ENCODE results near the gene MICU1. TPM values are rescaled to one million over a fixed set of nuclear protein-coding genes. Genes with fewer than 3 reads are reported as not detected.
A peak's percentile ranks its signal among the peaks of the same experiment; 100 is the strongest.
"Not testable (repeated sequence)": the region's sequence is repeated elsewhere in the genome, so short reads cannot be mapped to it uniquely, and the experiment has no call there.

MICU1 gene
- total RNA-seq, 1 experiment from 2014 or later, result 83.2 TPM

DNA sequence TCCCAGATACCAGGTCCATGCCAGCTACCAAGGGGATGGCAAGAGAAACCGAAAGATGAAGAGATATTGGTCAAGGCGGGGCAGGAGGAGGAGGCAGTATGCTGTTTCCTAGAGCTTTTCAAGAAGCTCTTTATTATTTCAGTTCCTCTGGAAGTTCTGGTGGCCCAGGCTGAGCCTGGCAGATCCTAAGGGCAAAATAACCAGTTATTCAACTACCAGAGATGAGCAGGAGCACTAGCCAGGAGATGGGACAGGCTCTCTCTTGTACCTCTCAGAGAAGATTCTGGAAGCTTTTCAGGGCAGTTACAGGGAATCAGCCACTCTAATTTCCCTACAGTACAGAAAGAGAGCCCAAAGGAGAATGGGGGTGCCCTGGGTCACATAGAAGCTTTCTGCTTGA is 276.4 kb downstream of the MICU1 start:
- DNase-seq (ENCODE audit: low read depth), result no peak
- in situ Hi-C loops (cut with HindIII; ENCODE audit: low pct_unique_long_range_greater_than_20kb, low sequenced_read_pairs), result no loop called here

DNA sequence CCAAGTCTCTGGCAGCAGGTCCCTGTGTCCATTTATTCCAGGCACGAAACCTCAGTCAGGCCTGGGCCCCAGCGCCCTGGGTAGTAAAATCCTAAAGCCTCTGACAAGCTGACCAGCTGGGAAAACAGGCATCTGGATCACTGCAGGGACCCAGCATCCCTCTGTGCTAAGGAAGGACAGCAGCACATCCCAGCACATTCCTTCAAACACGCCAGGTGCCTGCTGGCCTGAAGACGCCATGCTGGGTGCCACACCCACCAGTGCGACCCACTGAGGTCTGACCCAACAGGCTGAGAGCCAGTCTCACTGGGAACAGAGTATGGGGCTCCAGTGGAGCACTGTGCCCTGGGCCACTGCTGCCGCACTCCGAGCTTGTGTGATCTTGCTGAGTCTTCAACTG is 277.6 kb downstream of the MICU1 start:
- no peak for DNase-seq (ENCODE audit: low read depth)
- in situ Hi-C loops (cut with HindIII; ENCODE audit: low pct_unique_long_range_greater_than_20kb, low sequenced_read_pairs), result no loop called here

DNA sequence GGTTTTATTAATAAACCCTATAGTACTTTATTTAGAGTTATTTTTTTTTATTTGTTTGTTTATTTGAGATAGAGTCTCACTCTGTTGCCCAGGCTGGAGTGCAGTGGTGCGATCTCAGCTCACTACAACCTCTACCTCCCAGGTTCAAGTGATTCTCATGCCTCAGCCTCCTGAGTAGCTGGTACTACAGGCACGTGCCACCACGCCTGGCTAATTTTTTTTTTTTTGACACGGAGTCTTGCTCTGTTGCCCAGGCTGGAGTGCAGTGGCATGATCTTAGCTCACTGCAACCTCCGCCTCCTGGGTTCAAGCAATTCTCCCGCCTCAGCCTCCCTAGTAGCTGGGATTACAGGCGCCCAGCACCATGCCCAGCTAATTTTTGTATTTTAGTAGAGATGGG is 279.8 kb downstream of the MICU1 start:
- DNase-seq (ENCODE audit: low read depth); in situ Hi-C loops (cut with HindIII; ENCODE audit: low pct_unique_long_range_greater_than_20kb, low sequenced_read_pairs): not testable (repeated sequence)

DNA sequence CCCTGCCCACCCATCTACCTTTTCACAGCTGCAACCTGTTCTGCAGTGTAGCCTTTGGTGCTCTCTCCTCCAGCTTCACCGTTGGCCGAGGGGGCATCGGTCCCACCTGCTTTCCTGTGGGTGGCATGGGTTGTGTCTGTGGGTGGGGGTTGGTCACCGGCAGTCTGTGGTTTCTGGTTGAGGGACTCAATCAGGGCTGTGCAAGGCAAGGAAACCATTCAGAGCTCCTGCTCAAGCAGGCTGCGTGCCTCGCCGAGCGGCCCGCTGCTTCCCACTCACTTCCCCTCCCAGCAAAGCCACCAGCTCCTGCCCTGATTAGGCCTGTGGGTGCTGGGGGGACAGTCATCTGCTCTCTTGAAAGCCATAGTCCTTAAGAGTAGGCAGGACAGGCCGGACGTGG is 280.9 kb downstream of the MICU1 start:
- DNase-seq (ENCODE audit: low read depth), result no peak
- in situ Hi-C loops (cut with HindIII; ENCODE audit: low pct_unique_long_range_greater_than_20kb, low sequenced_read_pairs), result no loop called here

DNA sequence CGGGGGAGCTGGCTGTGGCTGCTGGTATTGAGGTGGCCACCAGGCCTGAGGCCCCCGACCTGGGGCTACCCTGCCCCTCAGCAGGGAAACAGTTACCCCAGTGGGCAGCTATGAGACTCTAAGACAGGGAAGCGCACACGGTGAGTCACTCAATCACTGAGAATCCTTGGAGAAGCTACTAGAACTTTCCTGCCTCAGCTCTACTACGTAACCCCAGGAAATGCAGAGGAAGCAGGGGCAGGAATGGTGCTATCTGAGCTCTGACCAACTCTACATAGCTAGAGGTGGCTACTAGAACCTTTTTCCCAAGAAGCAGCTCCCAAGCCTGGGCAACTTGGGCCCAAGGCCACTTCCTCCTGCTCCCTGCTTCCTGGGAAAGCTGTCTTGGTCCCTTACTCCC is 283.0 kb downstream of the MICU1 start:
- in situ Hi-C loops (cut with HindIII; ENCODE audit: low pct_unique_long_range_greater_than_20kb, low sequenced_read_pairs), result no loop called here
- no peak for DNase-seq (ENCODE audit: low read depth)

DNA sequence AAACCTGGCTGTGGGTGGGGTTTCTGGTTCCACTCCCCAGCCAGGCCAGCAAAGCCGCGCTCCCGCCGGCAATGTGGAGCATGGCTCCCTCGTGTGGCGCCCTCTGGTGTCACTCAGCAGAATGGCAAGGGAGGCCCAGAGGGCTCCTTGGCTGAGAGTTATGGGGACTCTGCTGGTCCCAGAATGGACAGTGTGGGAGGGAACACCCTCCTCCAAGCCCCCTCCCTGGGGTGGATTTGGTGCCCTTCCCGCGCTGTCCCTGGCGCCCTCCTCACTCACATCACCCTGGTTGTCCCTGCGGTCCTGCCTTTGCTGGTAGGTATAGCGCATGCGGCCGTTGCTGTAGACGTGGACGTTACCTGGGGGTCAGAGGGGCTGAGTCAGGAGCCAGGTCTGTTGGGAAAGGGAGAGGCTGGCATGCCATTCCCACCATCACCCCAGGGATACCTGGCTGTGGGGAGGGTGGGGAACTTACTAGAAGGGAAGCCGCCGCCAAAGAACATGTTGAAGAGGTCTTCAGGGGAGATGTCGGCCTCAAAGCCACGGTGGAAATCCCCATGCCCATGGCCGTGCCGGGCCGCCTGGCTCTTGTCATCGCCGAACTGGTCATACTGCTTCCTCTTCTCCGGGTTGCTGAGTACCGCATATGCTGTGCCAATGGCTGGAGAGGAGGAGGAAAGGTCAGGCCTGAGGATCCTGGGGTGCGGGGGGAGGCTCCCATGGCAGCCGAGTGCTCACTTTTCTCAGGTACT is 285.2 kb downstream of the MICU1 start:
- DNase-seq (ENCODE audit: low read depth), result no peak
- in situ Hi-C loops (cut with HindIII; ENCODE audit: low pct_unique_long_range_greater_than_20kb, low sequenced_read_pairs), result no loop called here

DNA sequence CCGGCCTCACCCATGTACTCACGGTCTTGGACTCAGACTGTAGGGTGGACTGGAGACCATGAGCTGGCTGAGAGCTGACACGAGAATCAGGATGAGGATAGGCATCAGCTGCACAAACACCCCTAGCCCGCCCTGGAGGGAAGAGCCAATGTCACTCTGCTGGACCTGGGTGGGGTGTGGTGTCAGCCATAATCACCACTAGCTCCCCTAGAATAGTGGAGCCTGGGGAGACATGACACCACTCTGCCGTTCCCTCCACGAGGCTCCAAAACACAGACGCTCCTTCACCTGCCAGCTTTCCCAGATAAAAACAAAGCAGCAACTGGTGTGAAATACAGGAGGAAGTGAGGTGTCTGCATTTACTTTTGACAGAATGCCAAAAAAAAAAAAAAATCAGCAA is 287.7 kb downstream of the MICU1 start:
- no peak for DNase-seq (ENCODE audit: low read depth)
- in situ Hi-C loops (cut with HindIII; ENCODE audit: low pct_unique_long_range_greater_than_20kb, low sequenced_read_pairs), result no loop called here

DNA sequence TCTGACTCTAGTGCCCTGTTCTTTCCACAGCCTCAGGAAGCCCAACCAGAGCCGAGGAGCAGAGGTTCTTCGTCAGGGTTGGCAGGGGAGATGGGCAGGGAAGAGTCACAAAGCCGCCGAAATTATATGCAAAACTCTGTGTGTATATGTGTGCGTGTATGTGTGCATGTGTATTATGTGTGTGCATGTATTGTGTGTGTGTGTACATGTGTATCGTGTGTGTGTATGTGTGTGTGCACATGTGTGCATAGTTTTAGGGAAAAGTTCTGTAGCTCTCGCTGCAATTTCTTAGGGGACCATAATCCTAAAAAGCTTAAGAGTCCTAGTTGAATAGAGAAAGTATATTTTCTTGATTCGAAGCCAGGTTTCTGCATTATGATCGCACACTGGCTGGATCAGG is 288.2 kb downstream of the MICU1 start:
- in situ Hi-C loops (cut with HindIII; ENCODE audit: low pct_unique_long_range_greater_than_20kb, low sequenced_read_pairs), result no loop called here

DNA sequence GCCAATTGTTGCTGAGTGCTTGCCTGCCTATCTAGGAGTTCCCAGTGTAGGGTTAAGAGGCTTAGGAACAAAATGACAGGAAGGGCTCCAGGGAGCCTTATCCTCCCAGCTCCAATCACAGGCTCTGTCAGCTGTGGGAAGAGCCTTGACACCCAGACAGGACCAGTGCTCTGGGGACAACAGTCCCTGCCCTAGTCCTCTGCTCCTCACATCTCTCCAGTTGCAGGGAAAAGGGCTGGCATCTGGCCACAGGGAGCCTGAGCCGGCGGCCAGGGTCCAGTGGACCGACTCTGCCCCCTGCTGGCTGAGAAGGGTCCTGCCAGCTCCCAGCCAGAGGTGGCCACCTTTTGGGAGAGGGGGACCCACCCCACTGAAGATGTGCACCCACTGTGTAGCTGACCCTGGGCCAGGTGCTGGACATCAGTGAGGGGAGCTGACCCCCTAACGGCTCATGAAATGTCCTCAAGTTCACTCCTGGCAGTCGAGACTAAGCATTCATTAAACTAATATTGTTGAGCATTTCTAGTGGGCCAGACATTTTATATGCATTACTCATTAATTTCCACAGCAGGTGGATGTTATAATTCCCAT is 288.7 kb downstream of the MICU1 start:
- in situ Hi-C loops (cut with HindIII; ENCODE audit: low pct_unique_long_range_greater_than_20kb, low sequenced_read_pairs), result no loop called here
- peak; percentile 70 for DNase-seq (ENCODE audit: low read depth)

More for the DNA sequence above, 288.2 kb downstream of the MICU1 start:
- DNase-seq (ENCODE audit: low read depth), result no peak

DNA sequence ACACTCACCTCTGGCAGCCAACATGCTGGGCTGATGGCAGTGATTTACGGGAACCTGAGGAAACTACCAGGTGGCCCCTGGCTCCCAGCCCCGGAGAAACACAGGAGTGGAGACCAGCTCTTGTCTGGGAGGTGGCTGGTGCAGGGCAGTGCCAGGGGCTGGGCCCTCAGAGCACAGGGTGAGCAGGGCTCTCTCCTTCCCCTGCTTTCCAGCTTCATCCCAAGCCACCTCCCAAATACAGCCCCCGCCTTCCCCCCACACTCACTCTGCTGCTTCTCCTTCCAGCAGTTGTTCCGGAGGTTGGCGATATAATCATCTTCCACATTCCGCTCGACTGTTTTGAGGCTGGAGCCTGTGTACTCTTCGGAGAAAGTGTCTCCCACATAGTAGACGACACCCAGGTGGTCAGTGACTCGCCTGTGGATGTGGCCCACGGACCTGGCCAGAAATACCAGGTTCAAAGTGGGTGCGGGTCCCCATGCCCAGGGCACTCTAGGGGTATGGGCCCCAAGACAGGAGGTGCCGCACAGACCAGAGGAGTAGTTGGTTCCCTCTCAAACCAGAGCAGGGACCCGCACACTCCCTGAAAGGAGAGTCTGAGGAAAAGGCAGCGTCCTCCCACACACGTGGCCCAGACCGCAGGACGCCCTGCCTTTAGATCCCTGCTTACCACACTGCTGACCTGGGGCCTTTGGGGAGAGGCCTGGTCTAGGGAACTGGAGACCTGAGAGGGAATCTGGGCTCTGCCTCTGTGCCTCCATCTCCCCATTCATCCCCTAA is 289.4 kb downstream of the MICU1 start:
- in situ Hi-C loops (cut with HindIII; ENCODE audit: low pct_unique_long_range_greater_than_20kb, low sequenced_read_pairs), result no loop called here
- no peak for DNase-seq (ENCODE audit: low read depth)

DNA sequence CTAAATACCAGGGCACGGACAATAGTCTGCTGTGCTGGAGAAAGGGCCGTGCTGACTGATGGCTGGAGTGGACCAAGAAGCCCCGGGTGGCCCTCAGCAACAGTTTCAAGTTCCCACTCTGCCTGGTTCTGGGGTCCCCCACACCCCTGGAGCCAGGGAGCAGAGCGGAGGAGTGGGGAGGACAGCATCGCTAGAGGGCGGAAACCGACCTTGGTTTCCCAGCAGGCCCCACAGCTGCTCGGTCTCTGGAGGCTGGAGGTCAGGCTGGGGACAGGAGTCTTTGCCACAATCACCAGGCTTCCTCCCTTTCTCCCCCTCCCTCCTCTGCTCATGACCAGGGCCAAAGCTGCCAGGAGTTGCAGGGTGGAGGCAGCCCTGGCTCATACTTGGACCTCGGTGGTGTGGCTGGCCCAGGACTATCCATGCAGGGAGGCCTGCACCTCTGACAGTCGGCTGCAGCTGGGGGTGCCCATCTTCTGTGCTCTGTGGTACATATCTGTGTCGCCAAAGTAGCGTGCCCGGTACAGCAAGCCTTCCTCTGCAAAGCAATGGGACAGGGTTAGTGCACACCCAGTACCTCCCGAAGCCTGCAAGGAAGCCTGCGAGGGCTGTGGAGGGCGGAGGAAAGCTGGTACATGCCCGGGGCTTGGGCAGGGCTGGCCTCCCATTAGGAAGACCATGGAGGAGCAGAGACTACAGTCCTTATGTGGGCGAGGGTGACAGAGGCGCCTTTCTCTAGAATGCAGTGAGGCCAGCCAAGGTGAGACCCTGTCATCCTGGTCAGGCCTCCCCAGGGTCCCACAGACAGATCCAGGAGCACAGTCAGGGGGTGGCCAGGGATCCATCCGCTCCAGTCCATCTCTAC is 290.3 kb downstream of the MICU1 start:
- in situ Hi-C loops (cut with HindIII; ENCODE audit: low pct_unique_long_range_greater_than_20kb, low sequenced_read_pairs), result no loop called here
- DNase-seq (ENCODE audit: low read depth), result peak; percentile 49

DNA sequence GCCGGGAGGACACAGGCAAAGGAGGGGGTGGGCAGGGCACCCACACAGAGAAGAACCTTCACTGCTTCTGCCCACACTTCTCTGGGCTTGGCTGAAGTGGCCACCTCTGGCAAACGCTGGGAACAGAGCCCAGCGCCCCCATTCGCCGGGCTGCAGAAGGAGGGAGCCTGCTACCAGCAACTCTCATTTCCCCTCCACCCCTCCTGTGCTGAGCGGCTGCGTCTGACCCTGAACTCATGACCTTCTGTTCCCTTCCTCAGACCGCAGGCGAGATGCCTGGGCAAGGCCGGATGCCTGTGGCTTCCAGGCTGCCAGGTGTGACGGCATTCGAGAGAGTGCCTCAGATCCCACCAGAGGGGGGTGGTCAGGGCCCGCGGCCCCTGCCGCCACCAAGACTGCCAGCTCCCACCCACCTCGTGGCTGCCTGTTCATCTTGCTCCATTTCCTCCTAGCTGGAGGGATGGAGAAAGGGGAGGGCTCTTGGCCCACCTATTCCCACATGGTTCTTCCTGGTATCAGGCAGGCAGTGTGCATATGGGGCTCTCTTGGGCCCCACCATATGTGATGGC is 291.0 kb downstream of the MICU1 start:
- in situ Hi-C loops (cut with HindIII; ENCODE audit: low pct_unique_long_range_greater_than_20kb, low sequenced_read_pairs), result no loop called here
- peak; percentile 85 for DNase-seq (ENCODE audit: low read depth)

DNA sequence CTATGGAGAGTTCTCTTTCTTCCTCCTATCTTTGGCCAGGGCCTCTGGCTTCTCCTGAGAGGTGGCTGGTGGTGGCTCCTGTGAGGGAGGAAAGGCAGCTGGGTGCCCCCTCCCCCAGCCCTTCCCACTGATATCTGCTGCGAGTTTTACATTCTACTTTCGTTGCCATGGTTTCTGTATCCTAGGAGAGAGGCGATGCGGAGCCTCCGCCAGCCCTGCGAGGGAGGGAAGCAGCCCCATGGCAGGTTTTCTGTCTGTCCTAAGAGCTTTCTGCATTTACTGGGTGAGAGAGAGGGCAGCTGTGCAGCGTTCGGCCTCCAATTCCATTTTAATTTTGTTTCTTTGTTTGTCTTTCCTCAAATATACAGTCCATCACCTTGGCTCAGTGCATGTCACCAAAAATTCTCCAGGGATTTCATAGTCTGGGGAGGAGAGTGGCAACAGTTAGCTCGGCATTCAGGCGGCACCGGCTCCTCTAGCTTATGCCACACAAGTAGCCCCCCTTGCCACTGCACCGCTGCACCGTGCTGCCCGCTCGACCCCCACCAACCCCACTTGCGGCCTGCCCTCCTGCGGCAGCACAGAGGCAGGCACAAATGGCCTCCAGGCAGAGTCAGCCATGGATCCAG is 291.6 kb downstream of the MICU1 start:
- DNase-seq (ENCODE audit: low read depth), result peak; percentile 40

DNA sequence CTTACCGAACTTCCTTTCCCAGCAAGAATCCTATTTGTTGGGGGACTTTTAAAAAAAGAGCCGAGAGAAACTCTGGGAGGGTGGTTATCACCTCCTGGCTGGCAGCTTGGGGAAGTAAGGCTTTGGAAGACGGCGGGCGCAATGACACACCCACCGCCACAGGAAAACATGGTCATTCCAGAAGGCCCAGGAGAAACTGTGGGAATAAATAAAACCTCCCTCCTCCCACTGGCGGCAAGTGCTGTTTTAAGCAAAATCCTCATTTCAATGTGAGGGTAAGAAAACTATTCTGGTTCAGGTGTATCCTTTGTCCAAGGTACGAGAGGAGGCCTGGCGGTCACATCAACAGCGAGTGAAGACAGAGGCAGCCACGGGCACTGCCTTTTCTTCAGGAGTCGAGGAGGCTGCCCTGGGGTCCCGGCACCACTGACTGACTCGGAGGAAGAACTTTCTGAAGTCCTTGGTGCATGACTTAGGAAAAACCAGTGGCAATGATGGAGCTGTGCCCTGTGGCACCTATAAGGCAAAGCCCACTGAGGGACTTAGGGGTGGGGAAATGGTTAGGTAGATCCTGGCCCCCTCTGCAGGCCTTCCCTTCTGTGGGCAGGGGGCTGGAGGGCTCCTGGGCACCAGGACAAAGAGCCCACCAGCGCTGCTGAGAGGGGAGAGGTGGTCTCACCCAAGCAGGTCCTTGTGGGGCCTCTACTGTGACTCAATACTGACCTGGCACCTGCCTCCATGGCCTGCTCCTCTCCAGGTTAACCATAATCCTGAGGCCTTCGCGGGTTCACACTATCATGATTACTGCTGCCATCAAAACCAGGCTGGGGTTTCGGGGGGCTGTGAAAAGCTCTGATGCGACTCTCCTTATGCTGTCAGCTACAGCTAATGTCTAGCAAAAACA is 292.5 kb downstream of the MICU1 start:
- in situ Hi-C loops (cut with HindIII; ENCODE audit: low pct_unique_long_range_greater_than_20kb, low sequenced_read_pairs), result no loop called here
- DNase-seq (ENCODE audit: low read depth), result no peak

More for the DNA sequence above, 291.6 kb downstream of the MICU1 start:
- in situ Hi-C loops (cut with HindIII; ENCODE audit: low pct_unique_long_range_greater_than_20kb, low sequenced_read_pairs), result no loop called here

DNA sequence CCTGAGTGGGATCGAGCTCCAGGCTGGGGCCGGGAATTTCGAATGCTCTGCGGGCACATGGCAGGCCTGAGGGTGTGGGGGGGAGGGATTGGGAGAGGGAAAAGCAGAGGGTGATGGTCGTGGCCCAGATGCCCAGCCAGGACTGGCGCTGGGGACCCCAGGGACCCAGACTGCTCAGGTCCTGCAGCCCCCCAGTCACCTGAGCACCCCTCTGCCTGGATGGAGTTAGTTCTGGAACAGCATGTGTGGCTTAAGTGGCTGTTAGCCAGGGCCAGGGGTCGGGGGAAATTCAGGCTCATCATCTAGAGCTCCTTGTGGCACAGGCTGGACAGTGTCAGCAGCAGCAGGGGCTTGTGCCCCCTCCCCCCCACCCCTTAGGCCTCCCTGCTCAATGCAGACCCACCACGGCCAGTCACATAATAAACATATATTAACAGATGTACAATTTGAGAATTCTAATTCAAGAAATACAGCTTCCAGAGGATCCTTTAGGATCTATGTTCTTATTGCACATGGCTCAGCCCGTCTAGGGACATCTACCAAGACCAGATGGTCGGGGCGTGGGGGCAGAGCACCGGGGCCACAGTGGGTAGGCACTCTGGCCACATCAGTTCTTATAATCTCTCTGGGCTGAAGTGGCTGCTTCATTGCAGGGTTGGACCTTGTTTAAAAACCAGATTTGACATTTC is 293.3 kb downstream of the MICU1 start:
- in situ Hi-C loops (cut with HindIII; ENCODE audit: low pct_unique_long_range_greater_than_20kb, low sequenced_read_pairs), result no loop called here
- no peak for DNase-seq (ENCODE audit: low read depth)
